ENCODE measurements around the gene GRM1.

The GRM1 gene

DNA sequence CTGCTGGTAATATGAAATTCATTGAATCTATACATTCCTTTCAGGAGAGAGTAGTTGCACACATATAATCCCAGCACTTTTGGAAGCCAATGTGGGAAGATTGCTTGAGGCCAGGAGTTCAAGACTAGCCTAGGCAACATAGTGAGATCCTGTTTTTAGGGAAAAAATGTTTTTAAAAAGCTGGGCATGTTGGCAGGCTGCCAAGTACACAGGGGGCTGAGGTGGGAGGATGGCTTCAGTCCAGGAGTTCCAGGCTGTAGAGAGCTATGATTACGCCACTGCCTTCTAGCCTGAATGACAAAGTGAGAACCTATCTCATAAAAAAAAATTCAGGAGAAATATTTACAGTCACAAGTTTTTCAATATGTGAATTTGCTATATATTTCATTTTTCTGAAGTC is 71.9 kb downstream of the GRM1 start:
- DNase-seq: no peak

DNA sequence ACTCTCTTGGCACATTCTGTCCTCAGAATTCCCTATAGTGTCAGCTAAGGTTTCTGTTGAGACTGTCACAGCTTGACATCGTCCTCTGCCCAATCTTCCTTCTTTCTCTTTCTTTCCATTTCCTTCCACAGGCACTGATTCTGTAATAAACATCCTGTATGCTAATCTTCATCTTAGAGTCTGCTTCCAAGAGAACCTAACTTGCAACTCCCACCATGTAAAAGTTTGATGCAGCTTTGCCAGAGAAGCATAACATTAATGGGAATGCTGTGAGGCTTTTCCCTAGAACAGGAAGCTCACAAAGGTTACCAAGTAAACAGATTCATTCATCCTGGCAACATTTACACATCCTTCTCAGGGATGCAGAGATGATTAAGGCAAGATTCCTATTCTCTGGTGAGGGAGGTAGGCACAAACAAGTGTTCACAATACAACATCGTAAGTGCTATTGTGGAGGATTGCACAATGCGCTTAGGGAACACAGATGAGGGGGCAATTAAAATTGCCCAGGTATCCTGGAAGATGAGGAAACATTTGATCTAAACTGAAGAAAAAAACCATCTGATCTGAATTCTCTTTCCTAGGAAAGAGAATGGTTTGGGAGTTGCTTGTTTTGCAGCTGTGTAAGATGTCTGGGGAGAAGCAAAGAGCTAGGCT is 74.7 kb downstream of the GRM1 start:
- DNase-seq: no peak

DNA sequence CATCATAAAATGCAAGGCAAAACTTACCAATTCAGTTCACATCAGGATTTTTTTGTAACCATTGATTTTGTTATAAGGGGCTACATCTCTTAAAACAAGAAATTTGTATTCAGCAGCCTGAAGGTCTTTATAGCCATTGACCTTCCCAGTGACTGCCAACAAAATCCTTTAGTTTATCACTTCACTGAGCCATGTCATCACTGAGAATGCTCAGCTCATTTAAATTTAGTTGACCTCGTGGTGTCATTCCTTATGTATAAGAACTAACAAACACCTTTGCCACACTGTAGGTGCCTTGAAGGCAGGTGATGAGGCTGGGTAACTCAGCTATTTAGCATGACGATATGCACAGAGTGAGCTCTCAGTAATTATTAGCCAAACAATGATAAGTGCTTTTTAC is 77.7 kb downstream of the GRM1 start:
- DNase-seq: no peak

DNA sequence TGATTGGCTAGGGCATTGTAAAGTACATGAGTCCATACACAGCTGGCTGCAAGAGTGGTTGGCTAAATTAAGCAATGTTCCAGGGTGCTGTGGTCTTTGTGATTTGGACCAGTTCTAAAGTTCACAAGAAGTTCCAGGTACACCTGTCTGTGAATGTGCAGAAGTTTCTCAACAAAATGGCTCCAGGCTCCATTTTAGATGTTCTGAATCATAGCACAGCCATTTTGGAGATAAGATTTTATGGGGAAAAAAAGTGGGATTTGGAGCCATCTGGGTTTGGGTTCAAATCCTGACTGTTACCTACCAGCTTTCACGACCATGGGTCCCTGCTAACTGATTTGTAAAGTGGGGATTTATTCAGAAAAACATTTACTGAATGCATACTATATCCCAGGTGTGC is 82.1 kb downstream of the GRM1 start:
- DNase-seq: no peak

DNA sequence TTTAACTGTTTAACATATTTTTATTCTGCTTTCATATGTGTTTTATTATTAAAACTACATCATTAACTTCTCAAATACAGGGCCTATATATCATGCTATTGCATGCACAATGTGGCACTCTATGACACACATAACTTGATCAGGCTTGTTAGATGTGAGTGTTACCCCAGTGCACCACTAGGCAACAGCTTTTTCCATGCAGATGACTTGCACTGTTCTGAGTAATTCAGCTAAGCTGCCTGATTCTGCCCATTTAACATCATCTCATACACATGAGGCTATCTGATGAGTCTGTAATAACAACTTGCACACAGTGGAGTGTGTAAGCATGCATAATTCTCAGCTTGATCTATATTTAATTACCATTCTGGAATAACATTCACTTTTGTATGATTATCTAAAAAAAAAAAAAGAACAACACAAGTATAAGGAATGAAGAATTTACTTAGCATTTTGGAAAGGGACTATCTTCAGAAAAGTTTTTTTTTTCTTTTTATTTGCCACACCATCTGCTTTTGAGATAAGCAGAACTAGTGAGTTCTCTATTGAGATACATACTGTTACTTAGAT is 83.1 kb downstream of the GRM1 start:
- no peak for DNase-seq

DNA sequence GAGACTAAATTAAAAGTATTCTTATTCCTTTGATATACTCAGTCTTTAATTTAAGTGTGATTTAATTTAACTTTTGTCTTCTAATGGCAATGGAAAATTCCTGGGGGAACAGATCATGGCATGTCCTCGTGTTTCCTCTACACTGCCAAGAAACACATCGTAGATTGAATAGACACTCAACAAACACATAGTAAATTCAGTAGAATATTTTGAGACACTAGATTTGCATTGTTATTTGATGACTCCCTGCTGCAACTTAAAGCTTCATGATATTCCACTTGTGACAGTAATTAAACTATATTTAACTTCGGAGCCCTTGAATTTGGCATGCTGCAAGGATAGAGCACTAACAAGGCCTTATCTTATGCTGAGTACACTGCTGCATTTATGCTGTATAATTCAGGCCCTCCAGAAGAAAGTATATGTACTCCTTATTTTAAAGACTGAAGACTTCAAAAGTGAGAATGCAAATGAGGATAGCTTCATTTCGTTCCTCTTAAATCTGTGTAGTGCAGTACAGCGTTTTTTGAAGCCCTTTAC is 84.3 kb downstream of the GRM1 start:
- no peak for DNase-seq

DNA sequence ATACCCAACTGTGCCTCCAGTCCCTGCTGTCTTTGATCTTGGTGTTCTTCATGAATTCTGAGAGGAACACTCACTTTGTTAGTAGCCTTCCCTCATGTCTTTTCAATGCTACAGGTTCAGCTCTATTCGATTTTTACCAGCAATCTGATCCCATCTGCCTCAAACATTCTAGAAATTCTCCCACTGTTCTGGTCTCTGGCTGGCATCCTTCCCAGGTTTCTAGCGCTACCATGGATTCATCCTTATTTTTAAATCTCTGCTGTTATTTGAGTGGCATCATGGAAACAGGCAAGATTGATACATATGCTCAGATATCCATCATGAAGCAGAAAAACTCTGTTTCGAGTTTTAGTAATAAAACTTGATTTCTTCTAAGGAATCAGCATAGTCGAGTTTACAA is 94.8 kb downstream of the GRM1 start:
- DNase-seq: no peak

DNA sequence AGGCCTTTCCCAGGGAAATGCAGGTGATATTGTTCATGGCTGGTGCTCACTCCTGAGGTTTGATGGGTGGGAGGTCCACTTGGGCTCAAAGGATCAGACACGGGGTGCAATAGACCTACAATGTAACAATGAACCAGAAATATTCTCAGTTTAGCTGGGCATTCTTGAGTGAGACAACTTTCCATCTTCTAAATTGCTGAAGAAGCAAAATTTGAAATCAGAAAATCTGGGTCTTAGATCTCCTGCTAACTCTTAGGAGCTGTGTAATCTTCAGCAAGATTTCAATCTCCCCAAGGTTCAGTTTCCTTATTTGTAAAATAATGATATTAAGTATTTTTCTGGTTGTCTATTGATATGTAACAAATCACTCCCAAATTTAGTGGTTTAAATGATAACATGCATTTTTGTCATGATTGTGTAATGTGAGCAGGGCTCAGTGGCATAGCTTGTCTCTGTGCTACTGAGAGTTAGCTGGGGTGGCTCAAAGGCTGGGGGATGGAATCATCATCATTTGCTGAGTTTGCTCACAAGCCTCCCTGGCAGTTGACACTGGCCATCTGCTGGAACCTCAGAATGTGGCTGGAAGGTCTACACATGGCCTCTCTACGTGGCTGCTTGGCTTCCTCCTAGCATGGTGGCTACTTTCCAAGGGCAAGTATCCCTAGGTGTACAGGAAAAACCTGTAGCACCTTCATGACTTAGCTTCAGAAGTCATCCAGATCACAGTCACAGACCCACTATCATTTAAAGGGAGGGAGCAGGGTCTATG is 98.8 kb downstream of the GRM1 start:
- no peak for DNase-seq

DNA sequence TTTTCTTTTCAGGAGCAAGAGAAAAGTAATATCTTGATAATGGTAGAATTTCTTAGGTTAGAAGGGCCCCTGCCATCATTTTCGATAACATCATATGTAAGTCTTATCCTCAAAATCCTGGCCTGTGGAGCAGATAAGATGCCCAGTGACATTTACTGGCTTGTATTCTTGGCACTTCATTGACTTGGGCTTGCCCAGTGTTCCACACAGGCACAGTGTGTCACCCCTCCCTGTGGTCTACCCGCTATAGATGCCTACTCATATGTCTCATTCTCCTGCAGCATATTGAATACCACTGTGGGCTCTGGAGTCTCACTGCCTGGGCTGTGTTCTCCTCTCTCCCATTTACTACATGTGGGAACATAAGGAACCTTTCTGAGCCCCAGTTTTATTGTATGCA is 105.0 kb downstream of the GRM1 start:
- DNase-seq: no peak

DNA sequence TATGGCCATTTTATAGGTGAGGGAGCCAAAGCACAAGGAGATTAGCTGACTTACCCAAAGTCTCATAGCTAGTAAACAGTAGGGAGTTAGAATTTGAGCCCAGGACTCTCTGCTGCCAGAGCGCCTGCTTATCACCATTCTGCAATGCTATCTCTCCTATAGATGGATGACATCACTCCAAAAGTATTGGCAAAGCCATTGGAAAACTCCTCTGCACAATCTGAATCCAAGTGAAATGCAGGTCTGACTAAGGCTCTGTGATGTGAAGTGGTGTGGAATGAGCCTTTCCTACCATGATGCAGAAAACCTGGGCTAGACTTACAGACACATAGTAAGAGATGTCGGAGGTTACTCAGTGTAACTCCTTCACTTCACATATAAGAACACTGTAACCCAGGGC is 106.3 kb downstream of the GRM1 start:
- DNase-seq: no peak

DNA sequence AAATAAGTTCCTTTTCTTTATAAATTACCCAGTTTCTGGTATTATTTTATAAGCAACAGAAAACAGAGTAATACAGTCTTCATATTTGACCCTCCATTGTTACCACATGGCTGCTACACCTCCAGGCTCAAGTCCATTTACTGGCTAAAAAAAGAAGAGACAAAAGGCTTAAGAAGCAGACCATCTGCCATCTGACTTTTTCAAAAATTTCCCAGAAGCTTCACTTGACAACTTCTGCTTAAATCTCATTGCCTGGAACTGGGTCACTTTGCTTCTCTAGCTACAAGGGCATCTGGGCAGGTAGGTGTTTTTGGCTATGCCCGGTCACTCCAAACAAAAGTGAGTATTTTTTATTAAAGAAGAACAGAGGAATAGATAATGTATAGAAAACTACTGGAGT is 118.0 kb downstream of the GRM1 start:
- no peak for DNase-seq

DNA sequence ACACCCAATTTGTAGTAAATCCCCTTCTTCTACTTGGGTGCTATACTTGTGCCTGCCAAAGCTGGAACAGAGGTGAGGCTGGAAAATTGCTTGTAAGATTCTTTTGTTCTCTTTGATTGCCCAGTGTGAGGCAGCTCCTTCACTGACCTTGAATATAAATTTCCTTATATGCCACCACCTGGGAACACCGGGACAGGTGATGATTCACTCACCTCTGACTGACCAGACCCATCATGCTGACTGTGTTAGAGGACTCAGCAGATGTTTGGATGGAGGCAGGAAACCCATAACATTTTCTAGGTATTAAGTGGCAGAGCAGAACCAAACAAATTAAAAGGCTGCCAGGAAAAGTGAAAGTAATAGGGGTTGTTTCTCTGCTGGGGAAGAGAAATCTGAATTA is 120.9 kb downstream of the GRM1 start:
- DNase-seq: no peak

DNA sequence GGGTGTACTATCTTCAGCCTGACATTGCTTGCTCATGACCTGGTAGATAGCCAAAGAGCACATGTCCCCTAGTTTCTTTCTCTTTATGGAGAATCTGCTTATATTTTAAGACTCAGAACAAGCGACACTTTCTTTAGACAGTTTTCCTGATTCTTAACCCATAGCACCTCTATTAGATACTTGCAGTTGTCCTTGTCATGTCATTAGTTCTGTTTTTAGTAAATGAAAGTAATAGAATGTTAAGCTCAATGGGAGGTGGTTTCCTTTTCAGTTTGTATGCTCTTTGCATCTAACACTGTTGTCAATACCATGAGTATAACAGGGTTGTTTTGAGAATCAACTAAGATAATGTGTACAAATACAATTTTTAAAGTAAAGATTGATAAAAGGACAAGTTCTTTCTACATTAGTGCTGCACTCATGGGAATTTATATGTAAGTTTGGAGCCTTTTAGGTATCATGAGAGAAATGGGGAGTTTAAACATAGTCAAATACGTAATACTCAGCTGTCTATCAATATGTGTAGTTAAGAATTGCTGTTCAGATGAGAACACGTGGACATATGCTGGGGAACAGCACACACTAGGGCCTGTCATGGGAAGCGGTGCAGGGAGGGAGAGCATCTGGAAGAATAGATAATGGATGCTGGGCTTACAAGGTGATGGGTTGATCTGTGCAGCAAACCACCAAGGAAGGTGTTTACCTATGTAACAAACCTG is 124.3 kb downstream of the GRM1 start:
- no peak for DNase-seq

DNA sequence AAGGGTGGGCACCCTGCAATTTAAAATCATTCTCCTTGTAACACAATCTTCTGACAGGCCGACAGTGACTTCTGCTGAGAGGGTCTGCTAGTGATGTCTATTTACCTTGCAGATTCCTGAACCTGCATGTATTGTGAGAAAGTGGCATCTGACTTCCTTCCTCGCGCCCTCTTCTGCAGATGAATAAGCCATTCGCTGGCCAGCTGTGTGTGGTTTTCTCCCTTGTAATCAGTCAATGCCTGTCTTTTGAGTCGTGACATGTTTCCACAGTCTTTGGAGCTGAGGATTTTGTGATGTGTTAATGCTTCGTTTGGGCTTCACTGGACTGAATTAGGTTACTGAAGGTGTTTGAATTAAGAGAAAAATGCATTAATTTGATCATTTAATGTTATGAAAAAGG is 125.3 kb downstream of the GRM1 start:
- no peak for DNase-seq

DNA sequence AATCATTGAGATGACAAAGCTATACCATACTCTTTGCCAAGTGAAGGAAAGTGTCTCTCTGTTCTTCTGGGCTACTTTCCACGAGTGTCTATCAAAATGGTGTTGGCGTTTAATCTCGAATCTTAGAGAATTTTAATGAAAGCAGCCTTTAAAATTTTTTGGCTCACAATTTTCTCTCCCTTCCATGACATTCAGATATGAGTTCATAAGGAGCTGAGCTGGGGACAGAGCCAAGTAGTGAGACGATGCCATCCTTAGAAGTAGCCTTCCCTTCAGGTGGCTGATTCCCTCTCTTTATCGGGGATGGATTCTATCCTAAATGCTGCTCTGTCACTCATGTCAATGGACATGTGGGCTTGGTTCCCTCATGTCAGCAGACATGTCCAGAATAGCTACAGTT is 132.8 kb downstream of the GRM1 start:
- no peak for DNase-seq

DNA sequence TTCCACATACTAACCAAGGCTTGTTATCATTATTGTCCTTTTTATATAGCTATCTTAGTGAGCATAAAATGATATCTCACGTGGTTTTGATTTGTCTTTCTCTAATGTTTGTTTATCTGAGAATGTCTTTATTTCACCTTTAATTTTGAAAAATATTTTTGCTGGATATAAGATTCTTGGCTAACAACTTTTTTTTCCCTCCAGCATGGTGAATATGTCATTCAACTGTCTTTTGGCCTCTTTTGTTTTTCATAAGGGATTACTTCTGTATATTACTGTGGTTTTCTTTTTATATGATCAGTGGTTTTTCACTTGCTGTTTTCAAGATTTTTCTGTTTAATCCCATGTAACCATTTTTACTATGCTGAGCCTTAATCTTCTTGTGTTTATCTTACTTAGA is 141.0 kb downstream of the GRM1 start:
- DNase-seq: no peak

DNA sequence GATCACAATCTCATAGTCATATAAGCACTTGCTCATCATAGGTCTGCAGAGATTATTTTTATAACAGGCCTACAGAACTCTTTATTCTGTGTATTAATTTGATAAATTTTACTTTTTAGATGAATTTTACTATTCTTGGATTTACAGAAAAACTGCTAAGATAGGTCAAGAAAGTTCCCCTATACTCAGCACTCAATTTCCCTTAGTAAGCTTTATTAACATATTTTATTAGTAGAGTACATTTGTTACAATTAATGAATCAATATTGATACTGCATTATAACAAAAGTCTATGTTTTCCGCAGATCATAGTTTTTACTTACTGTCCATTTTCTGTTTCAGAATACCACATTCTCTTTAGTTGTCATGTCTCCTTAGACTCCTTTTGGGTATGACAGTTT is 148.9 kb downstream of the GRM1 start:
- no peak for DNase-seq

DNA sequence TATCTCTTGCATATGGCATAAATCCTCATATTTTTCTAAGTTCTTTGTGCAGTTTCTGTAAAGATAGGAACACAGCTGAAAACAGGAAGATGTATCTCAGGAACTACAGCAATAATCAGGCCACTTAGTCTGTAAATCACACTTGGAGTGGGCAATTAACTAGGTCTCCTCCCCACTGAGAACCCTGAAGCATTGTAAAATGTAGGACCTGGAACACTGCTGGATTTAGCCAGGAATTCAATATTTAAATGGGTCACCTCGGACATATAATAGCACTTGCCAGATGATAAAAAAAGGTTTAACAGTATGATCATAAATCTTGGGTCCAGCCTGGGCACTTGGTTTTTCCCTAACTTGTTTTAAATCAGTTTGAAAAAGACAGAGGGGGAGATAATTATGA is 155.0 kb downstream of the GRM1 start:
- DNase-seq: no peak

DNA sequence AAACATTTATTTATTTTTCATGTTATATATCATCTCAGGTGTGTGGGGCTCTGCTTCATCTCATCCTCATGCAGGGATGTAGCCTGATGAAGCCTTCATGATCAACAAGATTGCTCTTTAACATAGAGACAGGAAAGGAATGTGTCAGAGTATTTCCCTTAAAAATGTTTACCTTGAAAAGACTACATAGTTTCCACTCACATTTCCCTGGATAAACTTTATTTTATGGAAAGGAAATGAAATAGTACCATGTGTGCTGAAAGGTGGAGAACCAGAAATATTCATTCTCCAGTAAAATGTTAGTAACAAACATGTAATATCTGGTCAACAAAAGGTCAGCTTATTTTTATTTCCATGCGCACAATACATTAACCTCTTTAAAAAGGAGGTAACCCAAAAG is 155.8 kb downstream of the GRM1 start:
- no peak for DNase-seq

DNA sequence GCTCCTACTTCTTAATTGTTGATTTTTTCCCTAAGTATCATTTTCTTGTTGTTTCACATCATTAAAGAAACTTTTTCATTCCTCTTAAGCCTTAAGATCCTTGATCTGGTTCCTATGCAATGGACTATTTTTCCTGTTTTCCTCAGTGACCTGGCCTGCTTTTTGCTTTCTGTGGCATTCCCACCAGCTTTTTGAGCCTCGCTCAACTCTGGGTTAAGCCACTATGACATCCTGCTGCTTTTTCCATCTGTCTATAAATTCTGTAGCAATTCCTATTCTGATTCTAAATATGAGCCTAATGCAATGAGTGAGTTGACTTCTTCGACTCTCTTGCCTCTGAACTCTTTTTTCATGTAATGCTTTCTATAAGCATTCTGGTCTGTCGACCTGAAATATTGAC is 160.3 kb downstream of the GRM1 start:
- DNase-seq: no peak

DNA sequence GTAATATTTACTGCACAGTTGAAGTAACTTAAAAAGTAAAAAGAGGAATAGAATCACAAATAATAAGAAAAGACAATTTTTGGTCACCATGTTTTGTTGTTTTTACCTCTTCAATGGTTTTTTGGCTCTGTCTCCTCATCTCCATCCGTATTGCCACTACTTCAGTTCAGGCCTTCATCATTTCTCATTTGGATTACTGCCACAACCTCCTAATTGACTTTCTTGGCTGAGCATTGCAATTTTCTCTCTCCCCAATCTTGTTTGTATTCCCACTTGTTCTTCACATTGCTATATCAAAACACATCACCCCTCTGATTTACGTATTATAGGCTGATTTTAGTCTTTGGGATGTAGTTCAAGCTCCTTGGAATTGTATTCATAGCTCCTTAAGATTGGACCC is 161.7 kb downstream of the GRM1 start:
- DNase-seq: no peak

DNA sequence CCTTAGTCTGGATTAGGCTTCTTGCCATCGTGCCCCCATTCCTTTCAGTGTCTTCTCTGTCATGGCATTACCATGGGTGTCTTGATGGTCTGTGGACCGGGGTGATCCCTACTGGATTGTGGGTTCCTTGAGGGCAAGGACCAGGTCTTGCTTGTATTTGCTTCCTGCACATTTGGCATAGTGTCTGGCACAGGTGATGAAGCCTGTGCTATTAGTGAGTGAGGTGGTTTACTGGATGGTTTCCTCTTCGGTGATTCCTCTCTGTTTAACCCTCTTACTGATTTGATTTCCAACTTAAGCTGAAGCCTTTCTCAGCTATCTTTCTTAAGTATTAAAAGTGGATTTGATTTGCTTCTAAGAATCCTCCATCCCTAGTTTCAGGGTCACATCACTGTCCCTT is 162.3 kb downstream of the GRM1 start:
- DNase-seq: no peak

DNA sequence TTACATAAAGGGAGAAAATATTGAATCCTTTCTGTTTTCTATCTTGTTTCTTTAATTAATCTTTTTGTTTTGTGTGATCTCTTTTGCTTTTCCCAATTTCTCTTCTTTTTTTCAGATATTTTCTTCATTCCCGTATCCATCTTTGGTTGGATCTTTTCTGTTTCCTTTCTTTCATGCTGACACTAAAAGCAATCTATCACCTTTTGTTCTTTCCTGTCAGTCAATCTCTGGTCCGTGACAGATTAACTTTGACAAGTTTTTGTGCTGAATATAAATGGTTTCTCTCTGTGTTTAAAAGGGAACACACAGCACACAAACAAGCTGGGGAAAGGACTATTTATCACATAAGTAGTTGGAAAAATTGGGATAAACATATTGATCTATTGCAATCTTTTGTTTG is 162.8 kb downstream of the GRM1 start:
- DNase-seq: no peak

DNA sequence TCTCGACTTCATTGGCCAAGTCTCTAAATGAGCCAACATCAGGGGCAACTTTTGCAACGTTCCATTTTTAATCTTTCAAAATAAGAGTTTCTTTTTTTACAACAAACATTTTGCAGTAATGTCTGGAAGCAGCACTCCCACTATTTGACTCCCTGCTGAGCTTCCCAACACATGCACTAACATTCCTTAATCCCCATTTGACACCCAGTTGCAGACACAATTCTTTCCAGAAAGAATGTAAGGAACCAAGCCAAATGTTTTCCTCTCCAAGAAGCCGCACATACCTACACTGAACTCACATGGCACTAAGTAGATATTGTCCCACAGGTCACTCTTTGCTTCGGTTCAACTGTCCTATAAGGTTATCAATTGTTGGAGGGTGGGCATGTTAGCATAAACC is 165.6 kb downstream of the GRM1 start:
- no peak for DNase-seq
